Heart left ventricle (tissue), 13 donors: Measurements from ENCODE around the gene SPINK9.

Experiments used
- POLR2A ChIP-seq, 2 donors: fragments of 450-650 bp; IDR thresholded peaks; one replicate each; pipeline ENCODE4 v1.6.1; 2017; ENCODE audit warnings: antibody characterized with exemption in 2 of 2, mild to moderate bottlenecking in 2 of 2, moderate library complexity in 2 of 2
- TF ChIP-seq, protein P1 (sequence below), 12 donors: fragments of 200-600 bp; sonication (generic) in 4 of 12; IDR thresholded peaks; one replicate each; pipeline versions ENCODE4 v1.5.0 to v1.8.0; 2018 to 2022; ENCODE audit warnings: antibody characterized with exemption in 12 of 12, mild to moderate bottlenecking in 5 of 12
- donor health status: ischemic (EF 13 %, LVEDD 7.1; RV severe dilation, severe dysfunction).
- donor health status: DM: no; HTN: yes; CAD: no.
- donor health status: DM: no; HTN: no; CAD: no.
- donor health status: ischemic (EF 25% LVEDD 6.9; RV normal size, moderate dysfunction).
- donor health status: ischemic (EF 25% LVEDD 5.7; RV mildly dilated, moderate dysfunction).
- donor health status: ischemic (EF 35%, LVEDD 5.7; RV mildly dilated, moderate dysfunction).
- donor health status: nonischemic (EF 11% LVEDD 7.7; RV severe dilation, severe dysfunction).
- donor health status: DM: yes; HTN: yes; CAD: no.
- donor health status: PGD.
- donor health status: ischemic (EF 29% LVEDD 5.4; RV normal size, mild dysfunction).
- donor health status: nonischemic (EF 23%, LVEDD 6.1; RV moderate dilation, normal function).

DNA sequence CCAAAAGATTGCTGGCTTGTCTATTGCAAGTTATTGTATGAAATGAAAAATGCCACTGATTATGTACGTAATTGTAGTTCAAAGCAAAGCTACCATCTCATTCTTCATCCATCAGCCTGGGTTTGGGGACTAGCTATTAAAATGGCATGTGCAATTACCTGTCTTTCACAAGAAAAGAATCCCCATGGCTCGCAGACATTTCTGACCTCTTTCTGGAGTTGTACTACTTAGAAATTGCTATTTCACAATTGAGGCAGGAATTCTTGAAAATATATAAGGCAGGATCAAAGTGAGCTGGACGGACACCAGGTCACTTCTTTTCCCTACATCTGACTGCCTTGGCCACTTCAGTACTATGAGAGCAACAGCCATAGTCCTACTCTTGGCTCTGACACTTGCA lies at the start of gene SPINK9:
- TF ChIP-seq, protein P1, sequence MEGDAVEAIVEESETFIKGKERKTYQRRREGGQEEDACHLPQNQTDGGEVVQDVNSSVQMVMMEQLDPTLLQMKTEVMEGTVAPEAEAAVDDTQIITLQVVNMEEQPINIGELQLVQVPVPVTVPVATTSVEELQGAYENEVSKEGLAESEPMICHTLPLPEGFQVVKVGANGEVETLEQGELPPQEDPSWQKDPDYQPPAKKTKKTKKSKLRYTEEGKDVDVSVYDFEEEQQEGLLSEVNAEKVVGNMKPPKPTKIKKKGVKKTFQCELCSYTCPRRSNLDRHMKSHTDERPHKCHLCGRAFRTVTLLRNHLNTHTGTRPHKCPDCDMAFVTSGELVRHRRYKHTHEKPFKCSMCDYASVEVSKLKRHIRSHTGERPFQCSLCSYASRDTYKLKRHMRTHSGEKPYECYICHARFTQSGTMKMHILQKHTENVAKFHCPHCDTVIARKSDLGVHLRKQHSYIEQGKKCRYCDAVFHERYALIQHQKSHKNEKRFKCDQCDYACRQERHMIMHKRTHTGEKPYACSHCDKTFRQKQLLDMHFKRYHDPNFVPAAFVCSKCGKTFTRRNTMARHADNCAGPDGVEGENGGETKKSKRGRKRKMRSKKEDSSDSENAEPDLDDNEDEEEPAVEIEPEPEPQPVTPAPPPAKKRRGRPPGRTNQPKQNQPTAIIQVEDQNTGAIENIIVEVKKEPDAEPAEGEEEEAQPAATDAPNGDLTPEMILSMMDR (IDR thresholded peaks at IDR 0.05), result no peak
- no peak for TF ChIP-seq POLR2A (IDR thresholded peaks at IDR 0.05)
